Calu3 (cell line): ENCODE measurements around the gene AREL1. TPM values are rescaled to one million over a fixed set of nuclear protein-coding genes. Genes with fewer than 3 reads are reported as not detected.

ENCODE experiments used
- BruUV-seq: library from RNA; stranded (reverse); fragments of 400-500 nt; replicated peaks from 2 replicates; lab custom pipeline; 2021; lab: Mats Ljungman, UMichigan
- CTCF ChIA-PET: fragments of 300-600 bp; sonication (Branson Sonifier 250); formaldehyde crosslinking; loops from one replicate; lab custom pipeline; 2022; ENCODE audit warnings: antibody characterized with exemption; lab: Charles Lee
- DNase-seq: peaks from one replicate; pipeline ENCODE4 v3.0.0; 2022
- H3K27ac Mint-ChIP-seq: one replicate; pipeline ENCODE4 v1.8.0; 2022; ENCODE audit warnings: mixed read lengths; ENCODE audit not compliant: unreplicated experiment
- H3K27me3 Mint-ChIP-seq: one replicate; pipeline ENCODE4 v1.8.0; 2022; ENCODE audit warnings: mixed read lengths; ENCODE audit not compliant: unreplicated experiment
- H3K36me3 Mint-ChIP-seq: one replicate; pipeline ENCODE4 v1.8.0; 2022; ENCODE audit warnings: mild to moderate bottlenecking, moderate library complexity, mixed read lengths; ENCODE audit not compliant: insufficient read depth, unreplicated experiment
- H3K4me1 Mint-ChIP-seq: one replicate; pipeline ENCODE4 v1.8.0; 2022; ENCODE audit warnings: mild to moderate bottlenecking, low read depth, mixed read lengths; ENCODE audit not compliant: unreplicated experiment
- H3K4me3 Mint-ChIP-seq: one replicate; pipeline ENCODE4 v1.8.0; 2022; ENCODE audit warnings: mild to moderate bottlenecking, low read depth, moderate library complexity, mixed read lengths; ENCODE audit not compliant: unreplicated experiment
- H3K9me3 Mint-ChIP-seq: one replicate; pipeline ENCODE4 v1.8.0; 2022; ENCODE audit warnings: low read depth, mixed read lengths; ENCODE audit not compliant: unreplicated experiment
- intact Hi-C: fragments of 100-400 bp; cut with micrococcal nuclease; formaldehyde crosslinking; loops from one replicate; pipeline ENCODE4 v1.10.0; 2022; ENCODE audit not compliant: unreplicated experiment
- total RNA-seq: library from RNA; stranded (reverse); gene quantifications from 2 replicates; pipeline ENCODE4 v1.2.3, GENCODE V29; 2022
- TF ChIP-seq, protein P1 (sequence below): fragments of 200-600 bp; IDR thresholded peaks from one replicate; pipeline ENCODE4 v1.8.0; 2022; ENCODE audit warnings: antibody characterized with exemption; ENCODE audit not compliant: unreplicated experiment

Gene AREL1
- total RNA-seq, 1 experiment from 2014 or later, result 31.9 TPM

DNA sequence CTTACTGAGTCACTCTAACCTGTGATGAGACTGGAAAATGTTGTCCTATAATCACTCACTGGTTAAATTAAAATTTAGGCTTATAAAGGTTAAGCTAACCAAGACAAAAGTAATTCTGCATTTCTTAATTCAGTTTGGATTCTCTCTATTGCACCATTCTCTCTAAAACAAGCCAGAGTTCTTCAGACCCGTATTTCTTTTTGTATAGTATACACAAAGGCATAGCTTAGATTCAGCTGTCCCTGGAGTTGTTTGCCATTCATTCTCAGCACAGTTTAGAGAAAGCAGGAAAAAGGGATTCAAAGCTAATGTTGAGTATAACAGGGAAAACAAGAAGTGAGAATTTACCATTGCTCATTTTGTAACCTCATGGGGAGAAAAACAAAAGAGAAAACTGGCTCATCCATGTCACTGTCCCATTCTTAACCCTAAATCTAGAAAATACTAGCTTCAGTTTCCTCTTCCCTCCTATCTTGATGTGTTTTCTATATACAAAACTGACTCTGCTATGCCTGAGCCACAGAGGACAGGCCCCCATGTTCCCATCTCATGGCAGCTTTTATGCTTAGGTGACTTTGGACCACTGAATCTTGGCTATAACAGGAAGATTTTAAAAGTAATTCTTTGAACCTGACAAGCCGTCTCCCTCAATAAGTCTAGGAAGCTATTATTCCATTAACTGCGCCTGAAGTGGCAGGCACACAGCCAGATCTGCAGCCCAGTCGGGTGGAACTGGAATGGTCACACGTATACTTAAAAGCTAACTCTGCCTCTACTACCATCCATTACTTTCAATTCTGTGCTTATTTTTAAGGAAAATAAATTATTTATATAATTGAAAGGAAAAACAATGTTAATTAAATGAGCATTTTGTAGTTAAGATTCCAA is 7.0 kb downstream of the AREL1 start:
- TF ChIP-seq, protein P1, sequence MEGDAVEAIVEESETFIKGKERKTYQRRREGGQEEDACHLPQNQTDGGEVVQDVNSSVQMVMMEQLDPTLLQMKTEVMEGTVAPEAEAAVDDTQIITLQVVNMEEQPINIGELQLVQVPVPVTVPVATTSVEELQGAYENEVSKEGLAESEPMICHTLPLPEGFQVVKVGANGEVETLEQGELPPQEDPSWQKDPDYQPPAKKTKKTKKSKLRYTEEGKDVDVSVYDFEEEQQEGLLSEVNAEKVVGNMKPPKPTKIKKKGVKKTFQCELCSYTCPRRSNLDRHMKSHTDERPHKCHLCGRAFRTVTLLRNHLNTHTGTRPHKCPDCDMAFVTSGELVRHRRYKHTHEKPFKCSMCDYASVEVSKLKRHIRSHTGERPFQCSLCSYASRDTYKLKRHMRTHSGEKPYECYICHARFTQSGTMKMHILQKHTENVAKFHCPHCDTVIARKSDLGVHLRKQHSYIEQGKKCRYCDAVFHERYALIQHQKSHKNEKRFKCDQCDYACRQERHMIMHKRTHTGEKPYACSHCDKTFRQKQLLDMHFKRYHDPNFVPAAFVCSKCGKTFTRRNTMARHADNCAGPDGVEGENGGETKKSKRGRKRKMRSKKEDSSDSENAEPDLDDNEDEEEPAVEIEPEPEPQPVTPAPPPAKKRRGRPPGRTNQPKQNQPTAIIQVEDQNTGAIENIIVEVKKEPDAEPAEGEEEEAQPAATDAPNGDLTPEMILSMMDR, result no peak
- Mint-ChIP-seq H3K27ac (no peak overlapping the region), H3K4me3 (no peak overlapping the region), H3K36me3 (no peaks in the 10 kb centered on the region), H3K9me3 (peaks cover 12% of the 10 kb centered on the region), H3K4me1 (peaks cover 10% of the 10 kb centered on the region), H3K27me3 (no peaks in the 10 kb centered on the region)
- DNase-seq, result no peak
- CTCF ChIA-PET, result interaction anchor here (0.6 kb wide), 1 partner anchor 172 kb away, joined by 3 read pairs; no protein-coding TSS in a partner anchor
- BruUV-seq, result no TSS peak
- intact Hi-C loops, result no loop called here

DNA sequence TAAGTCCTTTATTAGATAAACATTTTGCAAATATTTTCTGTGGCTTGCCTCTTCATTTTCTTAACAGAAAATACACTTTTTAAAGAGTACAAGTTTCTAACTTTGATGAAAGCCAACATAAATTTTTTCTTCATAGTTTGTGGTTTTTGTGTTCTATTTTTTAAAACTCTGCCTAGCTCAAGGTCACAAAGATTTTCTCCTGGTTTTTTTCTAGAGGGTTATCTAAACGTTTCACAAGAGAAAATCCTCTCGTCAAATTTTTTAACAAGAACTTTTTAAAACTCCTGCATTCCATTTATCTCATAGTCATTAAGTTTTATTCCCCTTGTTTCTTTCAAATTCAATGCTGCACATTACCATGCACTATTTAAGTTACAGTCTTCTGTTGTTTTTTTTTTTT is 8.2 kb downstream of the AREL1 start:
- no TSS peak for BruUV-seq
- no peak for DNase-seq
- CTCF ChIA-PET, result no interaction called here
- peaks cover 13% of the 10 kb centered on the region for H3K9me3 Mint-ChIP-seq
- TF ChIP-seq, protein P1, result no peak
- intact Hi-C loops, result no loop called here
- no peak overlapping the region for H3K27ac Mint-ChIP-seq
- H3K36me3 Mint-ChIP-seq, result no peaks in the 10 kb centered on the region
- peaks cover under 1% of the 10 kb centered on the region for H3K4me1 Mint-ChIP-seq
- no peaks in the 10 kb centered on the region for H3K27me3 Mint-ChIP-seq
- no peak overlapping the region for H3K4me3 Mint-ChIP-seq

DNA sequence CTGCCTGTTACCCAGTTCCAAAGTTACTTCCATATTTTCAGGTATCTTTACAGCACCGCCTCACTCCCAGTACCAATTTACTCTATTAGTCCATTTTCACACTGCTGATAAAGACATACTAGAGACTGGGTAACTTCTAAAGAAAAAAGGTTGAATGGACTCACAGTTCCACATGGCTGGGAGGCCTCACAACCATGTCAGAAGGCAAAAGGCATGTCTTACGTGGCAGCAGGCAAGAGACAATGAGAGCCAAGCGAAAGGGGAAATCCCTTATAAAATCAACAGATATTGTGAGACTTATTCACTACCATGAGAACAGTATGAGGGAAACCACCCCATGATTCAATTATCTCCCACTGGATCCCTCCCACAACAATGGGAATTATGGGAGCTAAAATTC is 9.8 kb downstream of the AREL1 start:
- Mint-ChIP-seq H3K9me3 (peaks cover 13% of the 10 kb centered on the region), H3K4me1 (peaks cover 6% of the 10 kb centered on the region), H3K27ac (no peak overlapping the region), H3K36me3 (peaks cover 6% of the 10 kb centered on the region), H3K27me3 (no peaks in the 10 kb centered on the region), H3K4me3 (no peak overlapping the region)
- CTCF ChIA-PET, result no interaction called here
- TF ChIP-seq, protein P1, result no peak
- no peak for DNase-seq
- intact Hi-C loops, result no loop called here
- BruUV-seq, result no TSS peak

DNA sequence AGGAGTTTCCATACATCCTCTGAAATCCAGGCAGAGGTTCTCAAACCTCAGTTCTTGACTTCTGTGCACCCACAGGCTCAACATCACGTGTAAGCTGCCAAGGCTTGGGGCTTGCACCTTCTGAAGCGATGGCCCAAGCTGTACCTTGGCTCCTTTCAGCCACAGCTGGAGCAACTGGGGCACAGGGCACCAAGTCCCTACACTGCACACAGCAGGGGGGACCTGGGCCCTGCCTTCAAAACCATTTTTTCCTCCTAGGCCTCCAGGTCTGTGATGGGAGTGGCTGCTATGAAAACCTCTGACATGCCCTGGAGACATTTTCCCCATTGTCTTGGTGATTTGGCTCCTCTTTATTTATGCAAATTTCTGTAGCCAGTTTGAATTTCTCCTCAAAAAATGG is 10.6 kb downstream of the AREL1 start:
- TF ChIP-seq, protein P1, result no peak
- Mint-ChIP-seq H3K4me3 (no peak overlapping the region), H3K9me3 (peaks cover 13% of the 10 kb centered on the region), H3K36me3 (peaks cover 6% of the 10 kb centered on the region), H3K27ac (no peak overlapping the region), H3K27me3 (no peaks in the 10 kb centered on the region), H3K4me1 (peaks cover 6% of the 10 kb centered on the region)
- no peak for DNase-seq
- intact Hi-C loops, result no loop called here
- BruUV-seq, result no TSS peak
- CTCF ChIA-PET, result no interaction called here
